Liver (tissue), 9 donors: Measurements from ENCODE around the gene C13orf42. TPM values are rescaled to one million over a fixed set of nuclear protein-coding genes. Genes with fewer than 3 reads are reported as not detected.

Experiments used
- DNase-seq: peaks from one replicate; pipeline ENCODE4 v3.0.0-alpha.2; 2017; ENCODE audit warnings: low spot score
- H3K27ac ChIP-seq, 2 donors: one replicate each; pipeline ENCODE4 v1.7.0; 2013; ENCODE audit warnings: inconsistent platforms in 2 of 2, low read length in 2 of 2, control low read depth in 1 of 2, low read depth in 1 of 2, mild to moderate bottlenecking in 1 of 2
- H3K27me3 ChIP-seq, 4 donors: one replicate each; pipeline versions ENCODE4 v1.6.1 to v1.7.0; 2013; ENCODE audit warnings: low read length in 3 of 4, inconsistent platforms in 1 of 4, mild to moderate bottlenecking in 1 of 4, moderate library complexity in 1 of 4; ENCODE audit not compliant: control insufficient read depth in 4 of 4, insufficient read depth in 4 of 4
- H3K36me3 ChIP-seq, 4 donors: one replicate each; pipeline versions ENCODE4 v1.6.1 to v1.7.0; 2013; ENCODE audit warnings: low read length in 3 of 4, mild to moderate bottlenecking in 3 of 4, low read depth in 1 of 4, moderate library complexity in 1 of 4; ENCODE audit not compliant: control insufficient read depth in 4 of 4, insufficient read depth in 3 of 4
- H3K4me1 ChIP-seq, 4 donors: one replicate each; pipeline versions ENCODE4 v1.6.1 to v1.7.0; 2013; ENCODE audit warnings: low read length in 3 of 4, mild to moderate bottlenecking in 3 of 4, moderate library complexity in 1 of 4; ENCODE audit not compliant: control insufficient read depth in 4 of 4, insufficient read depth in 4 of 4
- H3K4me3 ChIP-seq, 3 donors: one replicate each; pipeline versions ENCODE4 v1.6.1 to v1.7.0; 2013; ENCODE audit warnings: low read length in 3 of 3, control low read depth in 1 of 3, low read depth in 1 of 3, mild to moderate bottlenecking in 1 of 3
- H3K9ac ChIP-seq, 2 donors: one replicate each; pipeline ENCODE4 v1.7.0; 2013; ENCODE audit warnings: low read length in 2 of 2, mild to moderate bottlenecking in 2 of 2, moderate library complexity in 2 of 2, control low read depth in 1 of 2, low read depth in 1 of 2
- H3K9me3 ChIP-seq, 4 donors: one replicate each; pipeline versions ENCODE4 v1.6.1 to v1.7.0; 2013; ENCODE audit warnings: low read length in 3 of 4; ENCODE audit not compliant: control insufficient read depth in 4 of 4
- ATF3 ChIP-seq: IDR thresholded peaks from 2 replicates; pipeline ENCODE4 v1.6.1; 2016; ENCODE audit warnings: antibody characterized with exemption
- CTCF ChIP-seq: fragments of 150-350 bp; IDR thresholded peaks from 2 replicates; pipeline ENCODE4 v1.5.1; 2017; ENCODE audit warnings: improper control_type of control experiment, low read depth, low read length; ENCODE audit not compliant: missing input control
- EGR1 ChIP-seq, 2 donors: IDR thresholded peaks; 2 replicates each; pipeline ENCODE4 v1.6.1; 2016 to 2018; ENCODE audit warnings: antibody characterized with exemption in 2 of 2, low read depth in 2 of 2
- FOXA1 ChIP-seq: IDR thresholded peaks from 2 replicates; pipeline ENCODE4 v1.6.1; 2016; ENCODE audit warnings: antibody characterized with exemption
- FOXA2 ChIP-seq: IDR thresholded peaks from 2 replicates; pipeline ENCODE4 v1.6.1; 2016; ENCODE audit warnings: antibody characterized with exemption
- GABPA ChIP-seq, 2 donors: IDR thresholded peaks in 1 of 2; conservative IDR thresholded peaks in 1 of 2; 2 replicates each; pipeline ENCODE4 v1.6.1; 2016; ENCODE audit warnings: antibody characterized with exemption in 2 of 2, mild to moderate bottlenecking in 1 of 2, moderate library complexity in 1 of 2
- HNF4A ChIP-seq, 2 donors: conservative IDR thresholded peaks; 2 replicates each; pipeline ENCODE4 v1.6.1; 2016; ENCODE audit warnings: antibody characterized with exemption in 2 of 2, mild to moderate bottlenecking in 2 of 2
- HNF4G ChIP-seq: IDR thresholded peaks from 2 replicates; pipeline ENCODE4 v1.6.1; 2016; ENCODE audit warnings: antibody characterized with exemption
- JUND ChIP-seq, 2 donors: IDR thresholded peaks; 2 replicates each; pipeline ENCODE4 v1.6.1; 2016; ENCODE audit warnings: antibody characterized with exemption in 2 of 2
- MAX ChIP-seq: IDR thresholded peaks from 2 replicates; pipeline ENCODE4 v1.6.1; 2016; ENCODE audit warnings: antibody characterized with exemption
- NR2F2 ChIP-seq: IDR thresholded peaks from 2 replicates; pipeline ENCODE4 v1.6.1; 2016; ENCODE audit warnings: antibody characterized with exemption
- RAD21 ChIP-seq, 2 donors: IDR thresholded peaks; 2 replicates each; pipeline ENCODE4 v1.6.1; 2016; ENCODE audit warnings: antibody characterized with exemption in 2 of 2, mild to moderate bottlenecking in 2 of 2
- REST ChIP-seq: IDR thresholded peaks from 2 replicates; pipeline ENCODE4 v1.6.1; 2016; ENCODE audit warnings: antibody characterized with exemption, mild to moderate bottlenecking
- RXRA ChIP-seq, 2 donors: IDR thresholded peaks; 2 replicates each; pipeline ENCODE4 v1.6.1; 2017 to 2018; ENCODE audit warnings: antibody characterized with exemption in 2 of 2, mild to moderate bottlenecking in 1 of 2
- SP1 ChIP-seq: IDR thresholded peaks from 2 replicates; pipeline ENCODE4 v1.6.1; 2018; ENCODE audit warnings: antibody characterized with exemption, mild to moderate bottlenecking
- TAF1 ChIP-seq: conservative IDR thresholded peaks from 2 replicates; pipeline ENCODE4 v1.6.1; 2016; ENCODE audit warnings: antibody characterized with exemption, mild to moderate bottlenecking
- YY1 ChIP-seq: IDR thresholded peaks from 2 replicates; pipeline ENCODE4 v1.6.1; 2016; ENCODE audit warnings: antibody characterized with exemption, mild to moderate bottlenecking
- ZBTB33 ChIP-seq: IDR thresholded peaks from 2 replicates; pipeline ENCODE4 v1.6.1; 2016; ENCODE audit warnings: antibody characterized with exemption
- WGBS: extraction: QIAGEN DNeasy Blood & Tissue Kit; methylation state at CpG from one replicate; pipeline ENCODE4 v1.1.7; 2013; 5-methylcytosine and 5-hydroxymethylcytosine counted together
- polyA plus RNA-seq, 2 donors: library from polyadenylated mRNA; stranded (reverse) in 1 of 2; unstranded in 1 of 2; fragments of 200-250 nt in 1 of 2; fragments of >200 nt in 1 of 2; fragmentation: Nextera tagmentation in 1 of 2; extraction: Ambion mirVana in 1 of 2; gene quantifications; one replicate each; pipeline versions ENCODE4 v1.2.1 to v1.2.3, GENCODE V29; 2013 to 2015
- total RNA-seq, 2 donors: library from RNA; depleted of rRNA; stranded (reverse); fragments of >200 nt; gene quantifications; one replicate each; pipeline ENCODE4 v1.2.3, GENCODE V29; 2014
- donor health status: healthy.
- donor health status: healthy.
- donor health status: healthy.
- donor health status: healthy.
- donor health status: healthy.

C13orf42 gene
- total and polyA plus RNA-seq, 4 donors: 0.08 TPM; not detected in 3

GRCh38 chr13:51107996-51108395, 3.1 kb downstream of the C13orf42 start:
- Histone ChIP-seq H3K9me3 (no peaks in the 10 kb centered on the region), H3K27me3 (peaks cover 0 to 2% (median 0%) of the 10 kb centered on the region in 4 donors), H3K4me3 (no peak overlapping the region), H3K9ac (no peak overlapping the region), H3K27ac (no peak overlapping the region), H3K4me1 (no peaks in the 10 kb centered on the region), H3K36me3 (no peaks in the 10 kb centered on the region)
- TF ChIP-seq SP1 (no peak), MAX (no peak), REST (no peak), ATF3 (no peak), NR2F2 (no peak), HNF4A (conservative IDR thresholded peaks at IDR 0.05) (no peak), FOXA2 (no peak), FOXA1 (no peak), GABPA (IDR thresholded peaks at IDR 0.05 in 1 of 2, conservative IDR thresholded peaks at IDR 0.05 in 1 of 2) (no peak), ZBTB33 (no peak), CTCF (no peak), JUND (IDR thresholded peaks at IDR 0.05) (no peak), RXRA (IDR thresholded peaks at IDR 0.05) (no peak), TAF1 (no peak), YY1 (no peak), HNF4G (no peak), RAD21 (IDR thresholded peaks at IDR 0.05) (no peak), EGR1 (IDR thresholded peaks at IDR 0.05; ENCODE audit: low read depth in 2 of 2) (no peak)
- WGBS: 94% methylated on average over 4 of the region's 4 CpGs
- no peak for DNase-seq
